Measurements from ENCODE around the gene IPCEF1. TPM values are rescaled to one million over a fixed set of nuclear protein-coding genes. Genes with fewer than 3 reads are reported as not detected.

Gene IPCEF1
- total and polyA plus RNA-seq, 5 donors from 2014 or later = 82.4 to 160 (median 85.9) TPM

DNA sequence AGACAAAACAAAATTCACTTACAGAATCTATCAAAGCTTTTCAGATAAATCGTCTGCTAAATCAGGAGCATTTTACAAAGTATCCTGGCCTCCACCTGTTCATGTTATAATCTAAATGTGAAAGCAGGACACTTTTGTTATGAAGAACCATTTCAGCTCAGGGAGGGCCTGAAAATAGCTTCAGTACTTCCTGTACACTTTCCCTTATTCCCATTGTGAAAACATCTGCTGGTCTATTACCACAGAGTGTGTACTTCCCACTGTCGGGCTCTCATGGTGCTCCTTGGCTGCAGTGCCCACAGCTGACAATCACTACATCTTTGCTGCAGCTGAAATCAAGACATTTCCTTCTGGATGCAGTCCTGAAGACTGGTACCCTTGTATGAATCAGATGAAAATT, 189.5 kb downstream of the IPCEF1 start:
- Histone ChIP-seq H3K27ac (ENCODE audit: insufficient read depth, low read length, poor library complexity, severe bottlenecking) (peak overlapping the region; percentile 16), H3K4me3 (ENCODE audit: low read depth, low read length) (no peak overlapping the region), H3K9me3 (ENCODE audit: control insufficient read depth in 2 of 2, low read length in 2 of 2) (no peaks in the 10 kb centered on the region), H3K4me1 (ENCODE audit: control insufficient read depth, insufficient read depth, low read length, poor library complexity, severe bottlenecking) (peaks cover 17% of the 10 kb centered on the region), H3K36me3 (ENCODE audit: control insufficient read depth, insufficient read depth, low read length) (peaks cover 74% of the 10 kb centered on the region), H3K27me3 (ENCODE audit: control insufficient read depth, insufficient read depth, low read length) (no peaks in the 10 kb centered on the region)
- no peak for DNase-seq
- no peak for ATAC-seq (ENCODE audit: low read depth in 2 of 2)
- peak overlapping the region; percentile 20 to 45 (median 26) for H3K27ac Mint-ChIP-seq
- no peak overlapping the region for H3K4me3 Mint-ChIP-seq
- no peaks in the 10 kb centered on the region for H3K27me3 Mint-ChIP-seq
- H3K36me3 Mint-ChIP-seq = peaks cover 59% of the 10 kb centered on the region
- H3K9me3 Mint-ChIP-seq = no peaks in the 10 kb centered on the region
- H3K4me1 Mint-ChIP-seq = peaks cover 11 to 69% (median 49%) of the 10 kb centered on the region in 4 donors

DNA sequence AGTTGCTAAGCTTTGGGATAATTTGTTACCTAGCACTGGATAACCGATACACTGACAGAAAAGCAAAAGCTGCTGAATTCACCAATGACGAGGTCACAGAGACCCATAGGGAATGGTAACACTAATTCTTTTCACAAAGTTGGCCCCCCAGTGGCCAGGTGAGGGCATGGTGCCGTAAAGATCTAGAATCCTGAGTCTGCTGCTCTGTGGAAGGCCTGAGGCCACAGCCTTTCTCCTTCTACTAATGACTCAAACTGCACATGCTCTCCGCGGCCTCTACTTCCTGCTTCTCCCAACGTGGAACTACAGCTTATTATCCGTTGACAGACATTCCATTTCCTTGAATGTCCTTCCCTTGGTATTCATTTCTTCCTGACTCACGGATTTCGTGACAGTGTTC, 190.5 kb downstream of the IPCEF1 start:
- peaks cover 75% of the 10 kb centered on the region for H3K36me3 ChIP-seq (ENCODE audit: control insufficient read depth, insufficient read depth, low read length)
- ATAC-seq (ENCODE audit: low read depth in 2 of 2) (peak in 1 of 2 donors; percentile 40), DNase-seq (no peak)
- H3K9me3 ChIP-seq (ENCODE audit: control insufficient read depth in 2 of 2, low read length in 2 of 2) = no peaks in the 10 kb centered on the region
- Mint-ChIP-seq H3K4me1 (peaks cover 11 to 59% (median 44%) of the 10 kb centered on the region in 4 donors), H3K4me3 (no peak overlapping the region), H3K9me3 (no peaks in the 10 kb centered on the region), H3K27me3 (no peaks in the 10 kb centered on the region), H3K36me3 (peaks cover 50% of the 10 kb centered on the region), H3K27ac (peak overlapping the region; percentile 29 to 49 (median 45))
- no peaks in the 10 kb centered on the region for H3K27me3 ChIP-seq (ENCODE audit: control insufficient read depth, insufficient read depth, low read length)
- H3K27ac ChIP-seq (ENCODE audit: insufficient read depth, low read length, poor library complexity, severe bottlenecking) = no peak overlapping the region
- H3K4me3 ChIP-seq (ENCODE audit: low read depth, low read length) = no peak overlapping the region
- H3K4me1 ChIP-seq (ENCODE audit: control insufficient read depth, insufficient read depth, low read length, poor library complexity, severe bottlenecking) = peaks cover 17% of the 10 kb centered on the region

DNA sequence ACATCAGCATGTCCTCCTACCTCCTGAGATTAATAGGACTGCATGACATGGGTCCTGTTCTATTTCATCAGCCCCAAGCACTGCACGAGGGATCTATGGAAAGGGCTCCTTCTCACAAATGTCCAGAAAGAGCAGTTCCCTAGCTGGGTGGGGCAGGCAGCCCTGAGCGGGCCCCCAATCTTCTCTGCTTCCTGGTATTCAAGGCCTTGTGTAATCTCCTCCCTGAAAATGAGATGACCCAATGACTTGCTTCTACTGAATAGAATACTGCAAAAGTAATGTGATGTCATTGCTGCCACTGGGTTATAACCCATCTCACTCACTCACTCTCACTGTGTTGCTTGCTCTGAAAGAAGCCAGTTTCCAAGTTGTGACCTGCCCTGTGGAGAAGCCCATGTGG, 191.1 kb downstream of the IPCEF1 start:
- Histone ChIP-seq H3K4me3 (ENCODE audit: low read depth, low read length) (no peak overlapping the region), H3K27ac (ENCODE audit: insufficient read depth, low read length, poor library complexity, severe bottlenecking) (no peak overlapping the region), H3K4me1 (ENCODE audit: control insufficient read depth, insufficient read depth, low read length, poor library complexity, severe bottlenecking) (peaks cover 17% of the 10 kb centered on the region), H3K9me3 (ENCODE audit: control insufficient read depth in 2 of 2, low read length in 2 of 2) (no peaks in the 10 kb centered on the region), H3K36me3 (ENCODE audit: control insufficient read depth, insufficient read depth, low read length) (peaks cover 72% of the 10 kb centered on the region), H3K27me3 (ENCODE audit: control insufficient read depth, insufficient read depth, low read length) (no peaks in the 10 kb centered on the region)
- Mint-ChIP-seq H3K36me3 (peaks cover 49% of the 10 kb centered on the region), H3K4me3 (peak overlapping the region in 1 of 4 donors; percentile 67), H3K27ac (peak overlapping the region; percentile 34 to 56 (median 45)), H3K9me3 (no peaks in the 10 kb centered on the region), H3K27me3 (no peaks in the 10 kb centered on the region), H3K4me1 (peaks cover 5 to 58% (median 42%) of the 10 kb centered on the region in 4 donors)
- ATAC-seq (ENCODE audit: low read depth in 2 of 2) (no peak), DNase-seq (no peak)

DNA sequence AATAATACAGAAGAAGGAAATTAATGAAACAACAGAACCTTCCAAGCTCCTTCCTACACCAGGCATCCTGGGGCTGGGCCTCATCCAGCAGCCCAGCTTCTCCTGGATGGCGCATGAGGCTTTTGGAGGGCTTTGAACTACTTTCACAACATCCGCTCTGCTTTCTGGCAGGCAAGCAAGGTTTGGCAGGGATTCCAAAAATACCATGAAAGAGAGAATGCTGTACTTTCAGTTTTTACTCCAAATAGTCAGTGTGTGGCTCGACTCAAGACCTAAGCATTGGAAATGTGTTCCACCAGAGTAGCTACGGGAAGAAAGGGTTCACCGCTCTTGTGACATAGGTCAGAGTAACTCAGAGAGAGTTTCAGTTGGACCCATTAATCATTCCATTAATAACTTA, 192.2 kb downstream of the IPCEF1 start:
- Histone ChIP-seq H3K27me3 (ENCODE audit: control insufficient read depth, insufficient read depth, low read length) (no peaks in the 10 kb centered on the region), H3K36me3 (ENCODE audit: control insufficient read depth, insufficient read depth, low read length) (peaks cover 75% of the 10 kb centered on the region), H3K27ac (ENCODE audit: insufficient read depth, low read length, poor library complexity, severe bottlenecking) (peak overlapping the region; percentile 37), H3K9me3 (ENCODE audit: control insufficient read depth in 2 of 2, low read length in 2 of 2) (no peaks in the 10 kb centered on the region), H3K4me1 (ENCODE audit: control insufficient read depth, insufficient read depth, low read length, poor library complexity, severe bottlenecking) (peaks cover 17% of the 10 kb centered on the region), H3K4me3 (ENCODE audit: low read depth, low read length) (no peak overlapping the region)
- H3K27ac Mint-ChIP-seq = peak overlapping the region in 1 of 3 donors; percentile 79
- DNase-seq = no peak
- H3K27me3 Mint-ChIP-seq = no peaks in the 10 kb centered on the region
- H3K36me3 Mint-ChIP-seq = peaks cover 42% of the 10 kb centered on the region
- H3K4me3 Mint-ChIP-seq = no peak overlapping the region
- no peak for ATAC-seq (ENCODE audit: low read depth in 2 of 2)
- no peaks in the 10 kb centered on the region for H3K9me3 Mint-ChIP-seq
- peaks cover 0 to 55% (median 35%) of the 10 kb centered on the region in 4 donors for H3K4me1 Mint-ChIP-seq

DNA sequence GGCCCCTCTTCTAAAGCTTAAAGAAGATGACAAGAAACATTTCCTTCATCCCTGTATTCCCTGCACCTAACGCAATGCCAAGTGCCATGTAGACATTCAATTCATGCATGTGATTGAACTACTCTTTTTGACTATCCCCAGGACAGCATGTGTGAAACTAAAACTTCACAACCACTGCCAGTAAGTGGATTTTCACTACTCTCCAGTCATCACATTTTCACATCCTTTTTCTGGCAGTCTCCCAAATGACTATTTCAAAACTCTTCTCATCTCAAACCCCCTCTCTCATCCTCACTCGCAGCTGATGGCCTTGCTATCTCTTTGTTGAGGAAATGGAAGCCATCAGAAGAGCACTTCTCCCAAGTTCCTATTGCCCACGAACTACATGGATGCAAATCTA, 194.9 kb downstream of the IPCEF1 start:
- H3K27ac ChIP-seq (ENCODE audit: insufficient read depth, low read length, poor library complexity, severe bottlenecking) = no peak overlapping the region
- peaks cover 16 to 60% (median 46%) of the 10 kb centered on the region in 4 donors for H3K4me1 Mint-ChIP-seq

DNA sequence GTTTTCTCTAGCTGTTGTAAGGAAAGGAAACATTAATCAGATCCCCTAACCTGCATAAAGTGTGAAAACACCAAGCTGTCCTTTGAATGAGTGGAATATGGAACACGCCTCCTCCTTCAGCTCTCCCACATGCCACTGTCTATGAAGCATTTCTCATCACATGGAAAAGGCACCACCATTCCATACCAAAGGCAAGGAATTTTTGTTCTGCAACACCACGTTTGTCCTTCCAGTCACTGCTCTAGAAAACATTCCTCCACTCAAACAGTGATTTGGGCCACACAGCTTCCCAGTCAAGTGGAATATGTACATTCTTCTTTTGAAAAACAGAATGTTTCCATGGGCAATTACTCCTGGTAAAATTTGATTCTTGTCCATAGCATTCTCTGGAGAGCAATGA, 197.5 kb downstream of the IPCEF1 start:
- Histone ChIP-seq H3K27ac (ENCODE audit: insufficient read depth, low read length, poor library complexity, severe bottlenecking) (peak overlapping the region; percentile 15), H3K4me1 (ENCODE audit: control insufficient read depth, insufficient read depth, low read length, poor library complexity, severe bottlenecking) (peaks cover 37% of the 10 kb centered on the region), H3K36me3 (ENCODE audit: control insufficient read depth, insufficient read depth, low read length) (peaks cover 53% of the 10 kb centered on the region), H3K9me3 (ENCODE audit: control insufficient read depth in 2 of 2, low read length in 2 of 2) (no peaks in the 10 kb centered on the region), H3K4me3 (ENCODE audit: low read depth, low read length) (no peak overlapping the region), H3K27me3 (ENCODE audit: control insufficient read depth, insufficient read depth, low read length) (no peaks in the 10 kb centered on the region)
- Mint-ChIP-seq H3K27ac (peak overlapping the region; percentile 16 to 57 (median 53)), H3K4me3 (no peak overlapping the region), H3K4me1 (peaks cover 35 to 62% (median 46%) of the 10 kb centered on the region in 4 donors), H3K9me3 (no peaks in the 10 kb centered on the region), H3K27me3 (no peaks in the 10 kb centered on the region), H3K36me3 (peaks cover 14% of the 10 kb centered on the region)
- ATAC-seq (ENCODE audit: low read depth in 2 of 2) (no peak), DNase-seq (no peak)

More for the DNA sequence above, 194.9 kb downstream of the IPCEF1 start:
- no peak for DNase-seq
- no peak overlapping the region for H3K4me3 ChIP-seq (ENCODE audit: low read depth, low read length)
- H3K36me3 Mint-ChIP-seq = peaks cover 33% of the 10 kb centered on the region
- H3K27me3 Mint-ChIP-seq = no peaks in the 10 kb centered on the region
- H3K4me3 Mint-ChIP-seq = no peak overlapping the region
- H3K27me3 ChIP-seq (ENCODE audit: control insufficient read depth, insufficient read depth, low read length) = no peaks in the 10 kb centered on the region
- H3K9me3 Mint-ChIP-seq = no peaks in the 10 kb centered on the region
- no peaks in the 10 kb centered on the region for H3K9me3 ChIP-seq (ENCODE audit: control insufficient read depth in 2 of 2, low read length in 2 of 2)
- H3K4me1 ChIP-seq (ENCODE audit: control insufficient read depth, insufficient read depth, low read length, poor library complexity, severe bottlenecking) = peaks cover 33% of the 10 kb centered on the region
- ATAC-seq (ENCODE audit: low read depth in 2 of 2) = no peak
- no peak overlapping the region for H3K27ac Mint-ChIP-seq
- H3K36me3 ChIP-seq (ENCODE audit: control insufficient read depth, insufficient read depth, low read length) = peaks cover 75% of the 10 kb centered on the region

DNA sequence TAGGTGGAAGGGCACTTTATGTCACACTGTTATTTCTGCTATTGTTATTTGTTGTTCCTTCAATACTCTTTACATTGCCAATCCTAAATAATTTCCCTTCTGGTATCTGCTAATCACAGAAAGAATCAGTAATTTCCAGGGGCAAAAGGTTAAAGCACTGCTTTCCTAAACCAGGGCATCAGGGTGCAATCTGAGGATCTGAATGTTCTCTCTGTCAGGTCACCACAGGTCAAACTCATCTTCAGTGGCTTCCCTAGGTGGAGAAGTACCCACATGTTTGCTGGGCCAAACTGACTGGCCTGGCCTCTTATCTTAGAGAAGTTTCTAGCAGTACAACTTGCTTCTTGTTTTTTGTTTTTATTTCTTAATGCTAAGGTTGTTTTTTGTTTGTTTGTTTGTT, 198.9 kb downstream of the IPCEF1 start:
- H3K9me3 ChIP-seq (ENCODE audit: control insufficient read depth in 2 of 2, low read length in 2 of 2) = no peaks in the 10 kb centered on the region
- H3K4me3 ChIP-seq (ENCODE audit: low read depth, low read length) = peak overlapping the region; percentile 77
- Mint-ChIP-seq H3K4me1 (peaks cover 35 to 68% (median 47%) of the 10 kb centered on the region in 4 donors), H3K27me3 (no peaks in the 10 kb centered on the region), H3K36me3 (peaks cover 14% of the 10 kb centered on the region), H3K4me3 (peak overlapping the region; percentile 77 to 86 (median 82)), H3K9me3 (no peaks in the 10 kb centered on the region), H3K27ac (peak overlapping the region; percentile 88 to 97 (median 95))
- no peak for DNase-seq
- peaks cover 31% of the 10 kb centered on the region for H3K4me1 ChIP-seq (ENCODE audit: control insufficient read depth, insufficient read depth, low read length, poor library complexity, severe bottlenecking)
- H3K27me3 ChIP-seq (ENCODE audit: control insufficient read depth, insufficient read depth, low read length) = no peaks in the 10 kb centered on the region
- ATAC-seq (ENCODE audit: low read depth in 2 of 2) = no peak
- H3K36me3 ChIP-seq (ENCODE audit: control insufficient read depth, insufficient read depth, low read length) = peaks cover 43% of the 10 kb centered on the region
- peak overlapping the region; percentile 78 for H3K27ac ChIP-seq (ENCODE audit: insufficient read depth, low read length, poor library complexity, severe bottlenecking)

DNA sequence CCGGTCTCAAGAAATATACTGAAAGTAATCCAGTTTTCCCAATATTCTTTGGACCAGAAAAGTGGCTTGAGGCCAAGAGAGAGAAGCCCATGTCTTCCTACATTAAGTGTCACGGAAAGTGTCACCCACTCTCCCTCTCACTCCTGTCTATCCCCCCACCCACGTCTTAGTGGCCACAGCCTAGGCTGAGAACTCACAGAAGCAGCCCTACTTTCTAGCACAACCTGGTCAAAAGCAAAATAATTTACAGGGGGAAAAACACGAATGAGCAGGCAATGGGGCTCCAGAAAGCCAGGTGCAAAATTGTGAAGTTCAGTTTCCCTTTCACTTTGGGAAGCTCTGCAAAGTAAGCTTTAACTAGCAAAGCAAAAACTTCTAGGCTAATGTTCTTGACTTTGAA, 199.5 kb downstream of the IPCEF1 start:
- H3K27me3 Mint-ChIP-seq = no peaks in the 10 kb centered on the region
- ATAC-seq (ENCODE audit: low read depth in 2 of 2) (peak in 1 of 2 donors; percentile 27), DNase-seq (peak in 2 of 3 donors; percentile 35 to 74)
- Histone ChIP-seq H3K27me3 (ENCODE audit: control insufficient read depth, insufficient read depth, low read length) (no peaks in the 10 kb centered on the region), H3K36me3 (ENCODE audit: control insufficient read depth, insufficient read depth, low read length) (peaks cover 37% of the 10 kb centered on the region), H3K4me1 (ENCODE audit: control insufficient read depth, insufficient read depth, low read length, poor library complexity, severe bottlenecking) (peaks cover 31% of the 10 kb centered on the region), H3K27ac (ENCODE audit: insufficient read depth, low read length, poor library complexity, severe bottlenecking) (peak overlapping the region; percentile 78), H3K9me3 (ENCODE audit: control insufficient read depth in 2 of 2, low read length in 2 of 2) (no peaks in the 10 kb centered on the region), H3K4me3 (ENCODE audit: low read depth, low read length) (peak overlapping the region; percentile 77)
- no peaks in the 10 kb centered on the region for H3K9me3 Mint-ChIP-seq
- peak overlapping the region; percentile 77 to 86 (median 82) for H3K4me3 Mint-ChIP-seq
- H3K4me1 Mint-ChIP-seq = peaks cover 35 to 68% (median 47%) of the 10 kb centered on the region in 4 donors
- peaks cover 14% of the 10 kb centered on the region for H3K36me3 Mint-ChIP-seq
- H3K27ac Mint-ChIP-seq = peak overlapping the region; percentile 88 to 97 (median 95)

Measured in CD4-positive, CD25-positive, alpha-beta regulatory T cell (primary cell).